Type B pancreatic cell (in vitro differentiated cells): ENCODE results near the gene GPRIN3. TPM values are rescaled to one million over a fixed set of nuclear protein-coding genes. Genes with fewer than 3 reads are reported as not detected.

Experiments
- DNase-seq: peaks from one replicate; pipeline ENCODE4 v3.0.0; 2021; ENCODE audit warnings: mixed read lengths; ENCODE audit not compliant: unreplicated experiment; ENCODE audit errors: extremely low spot score
- H3K27ac Mint-ChIP-seq: 2 replicates; pipeline ENCODE4 v1.8.0; 2021; ENCODE audit warnings: mild to moderate bottlenecking, mixed read lengths
- H3K27me3 Mint-ChIP-seq: 2 replicates; pipeline ENCODE4 v1.8.0; 2021; ENCODE audit warnings: mixed read lengths
- H3K36me3 Mint-ChIP-seq: 2 replicates; pipeline ENCODE4 v1.8.0; 2021; ENCODE audit warnings: mixed read lengths
- H3K4me1 Mint-ChIP-seq: one replicate; pipeline ENCODE4 v1.8.0; 2021; ENCODE audit warnings: mixed read lengths; ENCODE audit not compliant: unreplicated experiment
- H3K4me3 Mint-ChIP-seq: 2 replicates; pipeline ENCODE4 v1.8.0; 2021; ENCODE audit warnings: mild to moderate bottlenecking, mixed read lengths
- H3K9me3 Mint-ChIP-seq: 2 replicates; pipeline ENCODE4 v1.8.0; 2021; ENCODE audit warnings: mixed read lengths
- CTCF ChIP-seq: fragments of 200-600 bp; sonication (generic); conservative IDR thresholded peaks from 2 replicates; pipeline ENCODE4 v1.5.0; 2021; ENCODE audit warnings: antibody characterized with exemption, mild to moderate bottlenecking
- total RNA-seq: library from RNA; stranded (reverse); gene quantifications from 2 replicates; pipeline ENCODE4 v1.2.1, GENCODE V29; 2021; ENCODE audit warnings: low replicate concordance

The GPRIN3 gene
- total RNA-seq, 1 donor from 2014 or later, result 4.5 TPM

GRCh38 chr4:89283226-89284009, 24.2 kb downstream of the GPRIN3 start:
- no peaks in the 10 kb centered on the region for H3K36me3 Mint-ChIP-seq
- no peak for DNase-seq
- no peak for TF ChIP-seq CTCF
- no peak overlapping the region for H3K27ac Mint-ChIP-seq
- no peaks in the 10 kb centered on the region for H3K9me3 Mint-ChIP-seq
- peaks cover 5% of the 10 kb centered on the region for H3K4me1 Mint-ChIP-seq
- H3K27me3 Mint-ChIP-seq, result no peaks in the 10 kb centered on the region
- H3K4me3 Mint-ChIP-seq, result no peak overlapping the region

DNA sequence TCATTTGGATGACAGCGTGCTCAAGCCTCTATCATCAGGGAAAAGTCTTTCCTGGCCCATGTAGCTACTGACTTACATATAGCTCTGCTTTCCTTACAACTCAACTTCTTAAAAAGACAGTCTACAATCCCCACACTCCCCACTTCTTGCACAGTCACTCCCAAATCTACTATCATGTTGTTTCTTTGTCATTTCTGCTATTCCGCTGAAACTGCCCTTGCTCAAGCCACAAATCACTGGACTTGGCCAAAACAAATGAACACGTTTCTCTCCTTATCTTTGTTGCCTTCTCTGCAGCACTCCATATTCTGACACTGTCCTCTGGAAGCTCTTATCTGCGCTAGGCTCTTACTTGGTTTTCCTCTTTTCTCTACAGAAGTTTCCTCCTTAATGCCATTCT, 28.2 kb downstream of the GPRIN3 start:
- DNase-seq, result no peak
- H3K27me3 Mint-ChIP-seq, result no peaks in the 10 kb centered on the region
- no peak for TF ChIP-seq CTCF
- H3K9me3 Mint-ChIP-seq, result no peaks in the 10 kb centered on the region
- no peak overlapping the region for H3K27ac Mint-ChIP-seq
- no peaks in the 10 kb centered on the region for H3K4me1 Mint-ChIP-seq
- H3K4me3 Mint-ChIP-seq, result no peak overlapping the region
- no peaks in the 10 kb centered on the region for H3K36me3 Mint-ChIP-seq

DNA sequence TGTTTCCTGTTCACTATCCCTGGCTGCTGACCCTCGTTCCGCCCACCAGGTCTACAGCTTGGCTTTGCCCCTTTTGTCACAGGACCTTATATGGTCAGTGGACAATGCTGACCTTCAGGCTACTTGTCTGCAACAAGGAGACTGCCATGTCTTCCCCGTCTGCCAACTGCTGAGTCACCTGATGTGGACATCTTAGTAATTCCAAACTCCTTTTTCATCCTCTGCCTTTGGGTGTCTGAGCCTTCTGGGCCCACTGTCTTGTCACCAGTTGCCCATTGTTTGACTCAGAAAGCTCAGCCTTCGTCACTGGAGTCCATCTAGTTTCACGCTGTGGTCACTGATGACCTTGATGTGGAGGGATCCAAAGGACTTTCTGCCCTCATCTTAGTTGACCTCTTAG, 30.2 kb downstream of the GPRIN3 start:
- no peak for TF ChIP-seq CTCF

DNA sequence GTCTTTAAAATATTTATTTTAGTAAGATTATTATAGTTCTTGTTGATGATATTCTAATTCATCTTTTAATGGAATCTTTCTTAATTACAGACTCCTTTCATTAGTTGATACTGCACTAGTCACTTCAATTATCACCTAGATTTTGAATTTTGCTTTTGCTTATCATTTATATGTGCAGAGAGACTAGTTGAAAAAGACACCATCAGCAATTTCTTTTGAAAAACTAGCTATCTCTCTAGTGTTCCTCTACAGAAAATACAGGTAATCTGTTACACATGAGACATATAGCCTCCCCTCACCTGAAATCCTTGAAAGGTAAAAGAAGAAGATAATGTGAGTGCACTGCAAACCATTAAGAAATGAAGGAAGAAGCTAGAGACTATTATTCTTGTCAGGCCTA, 31.3 kb downstream of the GPRIN3 start:
- Mint-ChIP-seq H3K36me3 (no peaks in the 10 kb centered on the region), H3K27ac (no peak overlapping the region), H3K4me3 (no peak overlapping the region), H3K9me3 (no peaks in the 10 kb centered on the region), H3K27me3 (no peaks in the 10 kb centered on the region), H3K4me1 (no peaks in the 10 kb centered on the region)
- TF ChIP-seq CTCF, result no peak
- DNase-seq, result no peak

More for the DNA sequence above, 30.2 kb downstream of the GPRIN3 start:
- no peaks in the 10 kb centered on the region for H3K4me1 Mint-ChIP-seq
- no peak for DNase-seq
- no peaks in the 10 kb centered on the region for H3K9me3 Mint-ChIP-seq
- no peaks in the 10 kb centered on the region for H3K27me3 Mint-ChIP-seq
- no peak overlapping the region for H3K27ac Mint-ChIP-seq
- no peak overlapping the region for H3K4me3 Mint-ChIP-seq
- no peaks in the 10 kb centered on the region for H3K36me3 Mint-ChIP-seq

GRCh38 chr4:89275587-89275986, 32.0 kb downstream of the GPRIN3 start:
- H3K36me3 Mint-ChIP-seq, result no peaks in the 10 kb centered on the region
- H3K4me1 Mint-ChIP-seq, result no peaks in the 10 kb centered on the region
- no peak for DNase-seq
- peak overlapping the region; percentile 51 for H3K27ac Mint-ChIP-seq
- H3K9me3 Mint-ChIP-seq, result no peaks in the 10 kb centered on the region
- H3K27me3 Mint-ChIP-seq, result no peaks in the 10 kb centered on the region
- no peak overlapping the region for H3K4me3 Mint-ChIP-seq
- TF ChIP-seq CTCF, result no peak
